Fibroblast of skin of left quadriceps (primary cell): ENCODE data around the gene USP28.
"Not testable (repeated sequence)": the region's sequence is repeated elsewhere in the genome, so short reads cannot be mapped to it uniquely, and the experiment has no call there.

ENCODE experiments used
- DNase-seq, 2 experiments: peaks; one replicate each; pipeline ENCODE4 v3.0.0-alpha.2; 2013; ENCODE audit warnings: low read depth in 2 of 2

USP28 gene

GRCh38 chr11:113838005-113838404 lies 37.4 kb downstream of the USP28 start:
- DNase-seq = no peak

GRCh38 chr11:113835306-113835705 lies 40.1 kb downstream of the USP28 start:
- no peak for DNase-seq

DNA sequence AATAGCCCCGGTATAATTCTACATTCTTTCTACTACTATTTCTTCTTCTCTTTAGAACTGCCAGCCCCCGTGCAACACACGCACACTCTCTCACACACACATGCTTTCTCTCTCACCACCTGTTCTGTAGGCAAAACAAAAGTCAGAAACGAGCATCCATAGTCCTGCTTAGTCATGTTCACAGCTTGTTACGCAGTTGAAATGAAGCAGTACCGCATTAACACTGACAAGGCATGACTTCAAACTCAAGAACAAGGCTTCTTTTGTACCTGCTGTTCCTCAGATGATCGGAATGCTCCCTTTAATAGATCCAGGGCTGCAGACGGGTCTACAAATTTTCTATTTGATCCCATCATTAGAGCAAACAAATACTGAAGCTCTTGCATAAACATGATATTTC lies 42.2 kb downstream of the USP28 start:
- no peak for DNase-seq

- no peak for DNase-seq
These were observed 44.1 kb downstream of the USP28 start for GRCh38 chr11:113831314-113831713.

- no peak for DNase-seq
These were observed 45.6 kb downstream of the USP28 start for GRCh38 chr11:113829751-113830150.

GRCh38 chr11:113828191-113828590 lies 47.2 kb downstream of the USP28 start:
- no peak for DNase-seq

GRCh38 chr11:113827477-113827876 lies 47.9 kb downstream of the USP28 start:
- no peak for DNase-seq

DNA sequence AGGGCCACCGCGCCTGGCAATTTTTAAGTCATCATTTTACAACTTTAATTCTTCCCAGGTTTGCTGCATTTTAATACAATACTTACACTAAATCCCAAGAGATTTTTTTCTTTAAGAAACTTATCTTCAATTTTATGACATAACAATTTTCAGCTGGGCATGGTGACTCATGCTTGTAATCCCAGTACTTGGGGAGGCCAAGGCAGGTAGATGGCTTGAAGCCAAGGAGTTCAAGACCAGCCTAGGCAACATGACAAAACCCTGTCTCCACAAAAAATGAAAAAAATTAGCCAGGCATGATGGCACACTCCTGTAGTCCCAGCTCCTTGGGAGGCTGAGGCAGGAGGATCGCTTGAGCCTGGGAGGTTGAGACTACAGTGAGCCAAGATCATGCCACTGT lies 56.9 kb downstream of the USP28 start:
- DNase-seq = no peak

GRCh38 chr11:113817626-113818025 lies 57.7 kb downstream of the USP28 start:
- DNase-seq = no peak

DNA sequence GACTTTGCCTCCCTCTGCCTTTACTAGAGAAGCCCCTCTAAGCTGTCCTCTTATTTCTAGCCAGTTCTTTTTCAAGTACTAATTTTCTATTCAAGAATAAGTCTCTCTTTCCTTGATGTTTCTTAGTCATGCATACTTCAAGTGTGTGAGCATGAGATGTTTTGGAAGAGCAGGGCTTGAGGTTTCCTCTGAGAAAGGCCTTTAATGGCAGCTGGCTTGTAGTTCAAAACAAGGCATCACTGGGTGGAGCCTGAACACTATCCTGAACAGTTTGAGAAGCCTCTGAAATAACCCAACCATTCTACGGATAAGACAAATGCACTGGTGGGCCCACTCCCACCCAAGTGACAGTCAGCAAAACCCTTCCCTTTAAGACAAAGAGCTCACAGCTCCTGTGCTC lies 58.2 kb downstream of the USP28 start:
- no peak for DNase-seq

GRCh38 chr11:113814181-113814580 lies 61.2 kb downstream of the USP28 start:
- no peak for DNase-seq

DNA sequence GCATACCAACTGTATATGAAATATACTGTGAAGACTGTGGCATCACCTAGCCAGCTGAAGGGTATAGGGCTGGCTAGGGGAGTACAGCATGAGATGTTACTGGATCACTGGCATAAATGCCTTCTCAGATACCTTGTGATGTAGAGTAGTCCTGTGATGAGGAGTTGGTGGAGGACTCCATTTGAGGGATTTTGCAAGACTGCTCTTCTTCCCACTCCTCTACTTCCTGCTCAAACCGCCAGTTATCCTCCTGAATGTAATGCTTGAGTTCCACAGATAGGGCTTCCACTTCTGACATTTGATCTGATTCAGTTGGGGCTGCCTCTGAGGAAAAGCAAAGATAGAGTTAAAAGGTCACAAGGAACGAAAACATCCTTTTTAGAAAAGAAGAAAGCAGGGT lies 66.4 kb downstream of the USP28 start:
- no peak for DNase-seq

DNA sequence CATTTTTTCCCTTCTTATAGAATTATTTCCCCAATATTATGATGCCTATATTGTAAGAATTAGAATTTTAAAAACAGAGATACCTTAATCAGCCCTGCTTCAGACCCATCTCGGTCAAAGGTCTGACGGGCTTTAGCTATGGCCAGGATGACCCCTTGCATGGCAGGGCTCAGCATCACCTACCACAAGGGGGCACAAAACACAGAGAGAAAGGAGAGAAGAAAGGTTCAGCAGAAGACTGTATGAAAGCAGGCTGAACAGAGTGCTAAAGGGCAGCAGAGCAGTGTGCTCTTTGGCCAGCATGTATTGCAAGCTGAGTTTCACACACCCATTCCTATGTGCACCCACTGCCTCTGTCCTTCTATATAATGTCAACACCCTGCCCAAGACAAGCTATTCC lies 69.0 kb downstream of the USP28 start:
- no peak for DNase-seq

DNA sequence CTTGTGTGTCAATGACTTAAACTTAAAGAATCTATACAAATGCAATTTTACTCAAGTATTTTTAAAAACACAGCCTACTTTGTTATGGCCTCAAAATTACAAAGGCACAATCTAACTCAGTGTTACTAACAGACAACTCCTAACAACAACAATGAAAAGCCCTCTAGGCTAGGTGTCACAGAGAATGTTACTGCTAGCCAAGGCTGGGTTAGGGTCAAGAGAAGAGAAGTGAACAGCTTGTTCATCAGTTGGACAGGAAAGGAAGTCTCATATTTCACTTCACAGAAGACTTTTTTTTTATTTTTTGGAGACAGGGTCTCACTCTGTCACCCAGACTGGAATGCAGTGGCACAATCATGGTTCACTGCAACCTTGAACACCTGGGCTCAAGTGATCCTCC lies 69.7 kb downstream of the USP28 start:
- no peak for DNase-seq

DNA sequence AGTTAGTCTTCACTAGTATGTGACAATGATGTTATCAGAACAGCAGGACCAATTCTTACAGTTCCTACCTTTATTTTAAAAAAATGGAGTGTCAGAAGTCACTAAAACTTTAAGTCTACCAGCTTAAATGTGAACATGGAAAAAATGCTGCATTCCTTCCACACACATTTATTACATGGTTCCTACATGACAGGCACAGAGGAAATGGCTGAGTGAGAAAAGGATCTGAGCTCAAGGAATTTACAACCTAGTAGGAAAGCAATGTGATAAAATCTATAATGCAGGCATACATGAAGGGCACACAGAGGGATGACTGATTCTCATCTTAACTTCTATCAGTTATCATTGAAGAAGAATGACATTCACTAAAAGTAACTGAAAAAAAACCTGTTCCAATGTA lies 72.8 kb downstream of the USP28 start:
- no peak for DNase-seq

DNA sequence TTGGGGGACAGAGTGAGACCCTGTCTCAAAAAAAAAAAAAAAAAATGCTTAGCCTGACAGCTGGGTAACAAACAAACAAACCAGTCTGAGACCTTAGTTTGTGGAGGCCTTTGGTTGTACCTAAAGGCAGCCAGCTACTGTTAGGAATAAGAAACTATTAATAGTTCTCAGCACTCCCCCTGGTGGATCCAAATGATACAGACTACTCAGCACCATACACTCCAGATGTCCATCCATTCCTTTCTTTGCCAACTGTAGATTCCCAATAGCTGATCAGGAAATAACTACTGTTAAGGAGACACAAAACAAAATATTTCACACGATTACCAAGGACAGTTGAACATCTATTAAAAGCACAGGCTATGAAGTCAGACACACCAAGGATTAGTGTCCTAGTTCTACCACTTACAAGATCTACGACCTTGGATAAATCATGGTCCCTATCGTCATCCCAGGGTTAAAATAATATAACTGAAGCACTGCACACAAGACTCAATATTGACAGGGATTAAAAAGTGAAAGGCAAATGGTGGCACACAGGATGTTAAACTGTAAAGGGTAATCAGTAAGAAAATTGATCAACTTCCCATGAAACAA lies 78.6 kb downstream of the USP28 start:
- peak; percentile 6 to 17 for DNase-seq

GRCh38 chr11:113789675-113790320 lies 85.6 kb downstream of the USP28 start:
- no peak for DNase-seq

DNA sequence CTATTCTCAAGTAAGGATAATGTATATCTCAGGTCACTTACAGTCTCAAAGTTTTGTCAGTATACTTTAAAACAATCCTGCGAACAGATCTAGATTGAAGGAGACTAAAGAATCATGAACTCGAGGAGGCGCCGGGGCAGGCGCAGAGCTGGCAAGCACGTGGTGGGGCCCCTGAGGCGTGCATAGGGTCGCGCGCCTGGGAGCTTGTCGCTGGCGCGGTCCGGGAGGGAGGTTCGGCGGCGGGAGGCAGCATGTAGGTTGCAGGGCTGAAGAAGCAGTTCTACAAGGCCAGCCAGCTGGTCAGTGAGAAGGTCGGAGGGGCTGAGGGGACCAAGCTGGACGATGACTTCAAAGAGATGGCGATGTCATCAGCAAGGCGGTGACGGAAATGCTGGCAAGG lies 86.4 kb downstream of the USP28 start:
- not testable (repeated sequence) for DNase-seq

- no peak for DNase-seq
These were observed 93.2 kb downstream of the USP28 start for GRCh38 chr11:113782134-113782533.

DNA sequence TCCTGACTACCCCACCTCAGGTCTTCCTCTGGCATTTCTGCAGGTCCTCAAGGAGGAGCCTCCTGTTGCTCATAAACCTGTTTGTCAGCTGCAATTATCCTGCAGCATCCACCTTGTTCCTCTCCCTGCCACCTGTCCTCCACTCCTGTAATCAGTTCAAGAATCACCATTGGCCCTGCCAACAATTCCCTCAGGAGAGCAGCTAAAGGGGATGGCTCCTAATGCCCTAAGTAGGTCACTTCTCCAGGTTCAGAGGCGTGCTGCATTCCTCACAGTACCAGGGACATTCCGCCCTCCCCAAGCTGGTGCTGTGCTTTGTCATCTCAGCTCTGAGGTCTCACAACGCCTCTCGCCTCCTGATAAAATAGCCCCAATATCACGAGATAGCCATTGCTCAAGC lies 93.7 kb downstream of the USP28 start:
- DNase-seq = no peak

DNA sequence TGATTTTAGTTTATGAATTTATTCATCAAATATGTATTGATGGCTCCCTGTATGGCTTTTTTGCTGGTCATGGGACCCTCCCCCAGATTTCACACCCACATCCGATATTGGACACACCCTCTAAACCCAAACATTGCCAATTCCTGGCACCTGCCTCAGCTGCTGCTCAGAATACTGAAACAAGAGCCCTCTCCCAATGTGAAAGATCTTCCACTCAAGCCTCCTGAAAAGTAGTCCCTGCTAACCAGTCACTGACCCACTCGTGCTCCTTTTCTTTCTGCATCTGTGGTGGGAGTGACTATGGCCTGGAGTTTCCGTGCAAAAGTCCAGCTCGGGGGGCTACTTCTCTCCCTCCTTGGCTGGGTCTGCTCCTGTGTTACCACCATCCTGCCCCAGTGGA lies 95.9 kb downstream of the USP28 start, which contains the start of gene CLDN25:
Gene CLDN25, plus strand, starts transcription at position 301 of the 400 bp plus-strand sequence. Its CDS starts 0 bp downstream, at position 301.
- DNase-seq = no peak

- no peak for DNase-seq
These were observed 97.1 kb downstream of the USP28 start for GRCh38 chr11:113778111-113778910.

GRCh38 chr11:113774174-113774503 lies 101.2 kb downstream of the USP28 start:
- no peak for DNase-seq
